Transverse colon (tissue), 3 donors: ENCODE measurements around the gene LGI4.

Experiments
- EP300 ChIP-seq: sonication (generic); formaldehyde crosslinking; IDR thresholded peaks from one replicate; pipeline ENCODE4 v1.6.1; 2017; ENCODE audit warnings: antibody characterized with exemption, low read depth
- POLR2A ChIP-seq: fragments of 450-650 bp; IDR thresholded peaks from one replicate; pipeline ENCODE4 v1.6.1; 2016; ENCODE audit warnings: antibody characterized with exemption, mild to moderate bottlenecking, moderate library complexity
- TF ChIP-seq, protein P1 (sequence below), 5 experiments: fragments of 200-600 bp in 3 of 5; fragments of 450-650 bp in 2 of 5; sonication (generic) in 3 of 5; IDR thresholded peaks; 1 replicate in 2 of 5; 2 replicates in 3 of 5; pipeline ENCODE4 v1.5.1; 2016 to 2017; ENCODE audit warnings: antibody characterized with exemption in 5 of 5, inconsistent platforms in 3 of 5, mild to moderate bottlenecking in 2 of 5, moderate library complexity in 1 of 5

DNA sequence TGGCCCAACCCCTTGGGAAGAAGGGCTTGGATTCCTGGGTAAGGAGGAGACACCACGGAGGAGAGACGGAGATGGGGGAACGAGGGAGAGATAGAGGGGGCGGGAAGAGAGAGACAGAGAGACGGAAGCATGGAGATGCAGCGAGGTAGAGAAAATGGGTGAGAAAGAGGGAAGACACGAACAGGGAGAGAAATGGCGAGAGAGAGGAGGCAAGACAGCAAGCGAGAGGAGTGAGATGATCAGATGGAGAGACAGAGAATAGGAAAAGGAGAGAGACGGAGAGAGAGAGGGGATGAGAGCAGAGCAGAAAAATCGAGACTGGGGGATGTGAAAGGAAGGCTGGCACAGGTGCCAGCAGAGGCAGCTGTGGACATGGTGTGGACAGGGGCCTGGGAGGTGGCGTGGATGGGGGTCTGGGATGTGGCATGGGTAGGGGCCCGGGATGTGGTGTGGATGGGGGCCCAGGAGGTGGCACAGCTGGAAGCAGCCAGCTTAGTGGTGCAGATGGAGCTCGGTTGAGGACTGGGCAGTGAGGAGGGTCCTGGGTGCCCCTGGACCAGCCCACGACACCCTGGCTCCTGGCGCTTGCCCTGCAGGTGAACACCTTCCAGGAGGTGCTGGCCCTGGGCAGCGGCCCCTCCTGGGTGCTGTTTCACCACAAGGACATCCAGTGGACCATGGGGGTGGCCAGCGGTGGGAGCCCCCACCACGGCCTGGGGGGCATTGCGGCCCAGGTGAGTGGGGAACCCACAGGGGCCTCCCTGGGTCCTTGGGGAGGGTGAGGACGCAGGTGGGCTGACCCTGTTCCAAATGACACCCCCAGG, 59.4 kb downstream of the LGI4 start:
- TF ChIP-seq, protein P1, sequence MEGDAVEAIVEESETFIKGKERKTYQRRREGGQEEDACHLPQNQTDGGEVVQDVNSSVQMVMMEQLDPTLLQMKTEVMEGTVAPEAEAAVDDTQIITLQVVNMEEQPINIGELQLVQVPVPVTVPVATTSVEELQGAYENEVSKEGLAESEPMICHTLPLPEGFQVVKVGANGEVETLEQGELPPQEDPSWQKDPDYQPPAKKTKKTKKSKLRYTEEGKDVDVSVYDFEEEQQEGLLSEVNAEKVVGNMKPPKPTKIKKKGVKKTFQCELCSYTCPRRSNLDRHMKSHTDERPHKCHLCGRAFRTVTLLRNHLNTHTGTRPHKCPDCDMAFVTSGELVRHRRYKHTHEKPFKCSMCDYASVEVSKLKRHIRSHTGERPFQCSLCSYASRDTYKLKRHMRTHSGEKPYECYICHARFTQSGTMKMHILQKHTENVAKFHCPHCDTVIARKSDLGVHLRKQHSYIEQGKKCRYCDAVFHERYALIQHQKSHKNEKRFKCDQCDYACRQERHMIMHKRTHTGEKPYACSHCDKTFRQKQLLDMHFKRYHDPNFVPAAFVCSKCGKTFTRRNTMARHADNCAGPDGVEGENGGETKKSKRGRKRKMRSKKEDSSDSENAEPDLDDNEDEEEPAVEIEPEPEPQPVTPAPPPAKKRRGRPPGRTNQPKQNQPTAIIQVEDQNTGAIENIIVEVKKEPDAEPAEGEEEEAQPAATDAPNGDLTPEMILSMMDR (IDR thresholded peaks at IDR 0.05): no peak
- TF ChIP-seq POLR2A (no peak), EP300 (no peak)
